ENCODE data around the gene EIF3L. TPM values are rescaled to one million over a fixed set of nuclear protein-coding genes. Genes with fewer than 3 reads are reported as not detected.
A peak's percentile ranks its signal among the peaks of the same experiment; 100 is the strongest.

Gene EIF3L
- total RNA-seq, 4 donors from 2014 or later = 192 to 499 (median 281) TPM

GRCh38 chr22:37843741-37844089 lies 5.5 kb upstream of the EIF3L start:
- TF ChIP-seq CTCF (IDR thresholded peaks at IDR 0.05) (no peak), POLR2A (IDR thresholded peaks at IDR 0.05) (no peak)
- Histone ChIP-seq H3K27ac (peak overlapping the region; percentile 82 to 95 (median 89)), H3K4me1 (peaks cover 9 to 30% (median 15%) of the 10 kb centered on the region in 3 donors), H3K4me3 (peak overlapping the region; percentile 63 to 93 (median 84)), H3K27me3 (no peaks in the 10 kb centered on the region), H3K9me3 (no peaks in the 10 kb centered on the region), H3K36me3 (peaks cover 10 to 16% (median 12%) of the 10 kb centered on the region in 3 donors)
- intact Hi-C loops (cut with DNase I) = no loop called here
- DNase-seq = no peak
- WGBS, 2 donors = 0 to 11% methylated on average over 1 to 6 of the region's 46 CpGs

GRCh38 chr22:37844904-37845329 lies 4.3 kb upstream of the EIF3L start:
- TF ChIP-seq POLR2A (IDR thresholded peaks at IDR 0.05) = no peak
- TF ChIP-seq CTCF (IDR thresholded peaks at IDR 0.05) = no peak
- H3K36me3 ChIP-seq = peaks cover 2 to 4% (median 2%) of the 10 kb centered on the region in 3 donors
- no peak for DNase-seq
- intact Hi-C loops (cut with DNase I) = no loop called here
- no peaks in the 10 kb centered on the region for H3K9me3 ChIP-seq
- H3K4me3 ChIP-seq = peak overlapping the region; percentile 63 to 93 (median 84)
- WGBS, 2 donors = 78 to 80% methylated on average over 6 of the region's 6 CpGs
- H3K27me3 ChIP-seq = no peaks in the 10 kb centered on the region
- H3K27ac ChIP-seq = peak overlapping the region; percentile 72 to 95 (median 86)
- H3K4me1 ChIP-seq = peaks cover 11 to 35% (median 20%) of the 10 kb centered on the region in 3 donors

- Histone ChIP-seq H3K27me3 (no peaks in the 10 kb centered on the region), H3K4me3 (no peak overlapping the region), H3K4me1 (peaks cover 20 to 50% (median 26%) of the 10 kb centered on the region in 3 donors), H3K9me3 (no peaks in the 10 kb centered on the region), H3K36me3 (peaks cover 0 to 6% (median 3%) of the 10 kb centered on the region in 3 donors), H3K27ac (no peak overlapping the region)
- TF ChIP-seq CTCF (IDR thresholded peaks at IDR 0.05) (no peak), POLR2A (IDR thresholded peaks at IDR 0.05) (no peak)
- WGBS, 2 donors = 81 to 84% methylated on average over 2 of the region's 2 CpGs
- DNase-seq = no peak
- intact Hi-C loops (cut with DNase I) = no loop called here
Observed at GRCh38 chr22:37846433-37846832, 2.8 kb upstream of the EIF3L start.

GRCh38 chr22:37848587-37849088 lies 581 bp upstream of the EIF3L start:
- Histone ChIP-seq H3K4me1 (peaks cover 11 to 51% (median 15%) of the 10 kb centered on the region in 3 donors), H3K27ac (peak overlapping the region; percentile 90 to 96 (median 92)), H3K4me3 (peak overlapping the region; percentile 66 to 91 (median 76)), H3K36me3 (peaks cover 0 to 28% (median 20%) of the 10 kb centered on the region in 3 donors), H3K27me3 (no peaks in the 10 kb centered on the region), H3K9me3 (no peaks in the 10 kb centered on the region)
- WGBS, 2 donors = 27 to 49% methylated on average over 26 to 27 of the region's 27 CpGs
- DNase-seq = no peak
- intact Hi-C loops (cut with DNase I) = no loop called here
- TF ChIP-seq POLR2A (IDR thresholded peaks at IDR 0.05) = no peak
- TF ChIP-seq CTCF (IDR thresholded peaks at IDR 0.05) = no peak

GRCh38 chr22:37850801-37851200 lies 1.6 kb downstream of the EIF3L start:
- no peak for DNase-seq
- no peak overlapping the region for H3K4me3 ChIP-seq
- intact Hi-C loops (cut with DNase I) = no loop called here
- WGBS, 2 donors = 65 to 73% methylated on average over 4 of the region's 4 CpGs
- no peaks in the 10 kb centered on the region for H3K27me3 ChIP-seq
- peaks cover 11 to 64% (median 15%) of the 10 kb centered on the region in 3 donors for H3K4me1 ChIP-seq
- no peak overlapping the region for H3K27ac ChIP-seq
- H3K9me3 ChIP-seq = no peaks in the 10 kb centered on the region
- peaks cover 0 to 50% (median 28%) of the 10 kb centered on the region in 3 donors for H3K36me3 ChIP-seq
- no peak for TF ChIP-seq POLR2A (IDR thresholded peaks at IDR 0.05)
- TF ChIP-seq CTCF (IDR thresholded peaks at IDR 0.05) = no peak

Data from esophagus squamous epithelium (tissue), 5 donors.